NCI-H460 (cell line): Measurements from ENCODE around the gene CCND1. TPM values are rescaled to one million over a fixed set of nuclear protein-coding genes. Genes with fewer than 3 reads are reported as not detected.
"Not testable (repeated sequence)": the region's sequence is repeated elsewhere in the genome, so short reads cannot be mapped to it uniquely, and the experiment has no call there.

Experiments used
- DNase-seq: peaks from one replicate; pipeline ENCODE4 v3.0.0-alpha.2; 2016; ENCODE audit warnings: low read depth; ENCODE audit errors: extremely low read depth
- total RNA-seq: library from RNA; depleted of rRNA; stranded (reverse); fragments of >200 nt; shearing (Covaris generic); gene quantifications from 2 replicates; pipeline ENCODE4 v1.2.3, GENCODE V29; 2014

The CCND1 gene
- total RNA-seq, 1 experiment from 2014 or later: 63.6 TPM

DNA sequence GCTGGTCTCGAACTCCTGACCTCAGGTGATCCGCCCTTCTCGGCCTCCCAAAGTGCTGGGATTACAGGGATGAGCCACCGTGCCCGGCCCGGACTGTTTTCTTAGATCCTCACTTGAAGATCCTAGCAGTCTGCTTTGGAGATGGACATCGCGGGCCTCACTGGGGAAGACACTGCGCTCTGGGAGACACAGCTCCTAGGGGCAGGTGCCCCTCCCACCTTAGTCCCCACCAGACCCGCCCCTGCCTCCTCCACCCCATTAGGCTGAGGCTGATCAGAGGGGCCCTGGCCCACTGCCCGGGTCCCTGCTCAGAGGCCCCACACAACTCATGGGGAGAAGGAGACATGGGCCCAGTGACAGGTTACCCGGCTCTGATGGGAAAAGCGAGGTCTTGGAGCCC lies 45.5 kb downstream of the CCND1 start:
- no peak for DNase-seq

DNA sequence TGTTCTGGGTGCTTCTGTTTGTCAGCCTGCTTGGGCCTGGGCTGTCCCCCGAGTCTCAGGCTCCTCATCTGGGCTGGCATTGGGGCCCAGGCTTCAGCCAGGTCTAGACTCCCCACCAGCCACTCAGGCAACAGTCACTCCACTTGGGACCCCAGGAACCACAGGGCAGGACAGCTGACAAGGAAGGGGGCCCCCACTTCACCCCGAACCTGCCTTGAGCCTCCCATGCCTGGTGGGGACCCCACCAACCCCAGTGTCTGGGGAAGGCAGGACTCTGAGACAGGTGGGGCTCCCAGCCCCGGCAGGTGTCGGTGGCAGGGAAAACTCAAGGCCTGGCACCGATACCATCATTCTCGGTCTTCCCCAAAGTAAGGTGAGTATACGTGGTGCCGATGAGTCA lies 45.9 kb downstream of the CCND1 start:
- DNase-seq: no peak

DNA sequence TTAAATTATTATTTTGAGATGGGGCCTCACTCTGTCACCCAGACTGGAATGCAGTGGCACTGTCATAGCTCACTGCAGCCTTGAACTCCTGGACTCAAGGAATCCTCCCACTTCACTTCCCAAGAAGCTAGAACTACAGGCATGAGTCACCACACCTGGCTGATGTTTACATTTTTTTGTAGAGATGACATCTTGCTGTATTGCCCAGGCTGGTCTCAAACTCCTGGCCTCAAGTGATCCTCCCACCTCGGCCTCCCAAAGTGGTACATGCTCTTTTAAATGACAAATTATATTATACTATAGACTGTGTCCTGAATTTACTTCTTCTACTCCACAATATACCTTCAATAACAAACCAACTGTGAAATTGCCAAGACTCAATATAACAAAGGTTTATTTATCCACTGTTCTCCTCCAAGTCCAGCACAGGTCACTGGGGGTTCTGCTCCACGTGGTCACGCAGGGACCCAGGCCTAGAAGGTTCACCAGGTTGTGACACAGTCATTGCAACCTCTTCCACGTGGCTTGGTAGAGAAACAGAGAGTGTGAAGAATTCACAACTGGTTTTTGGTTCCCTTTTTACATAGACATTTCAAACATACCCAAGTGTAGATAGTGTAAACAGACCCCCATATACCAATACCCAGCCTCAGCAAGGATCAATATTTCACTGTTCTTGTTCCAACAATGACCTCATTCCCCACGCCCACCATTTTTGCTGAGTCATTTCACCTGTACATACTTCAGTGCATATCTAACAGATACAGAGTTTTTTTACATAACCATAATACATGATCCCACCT lies 47.2 kb downstream of the CCND1 start:
- DNase-seq: not testable (repeated sequence)

DNA sequence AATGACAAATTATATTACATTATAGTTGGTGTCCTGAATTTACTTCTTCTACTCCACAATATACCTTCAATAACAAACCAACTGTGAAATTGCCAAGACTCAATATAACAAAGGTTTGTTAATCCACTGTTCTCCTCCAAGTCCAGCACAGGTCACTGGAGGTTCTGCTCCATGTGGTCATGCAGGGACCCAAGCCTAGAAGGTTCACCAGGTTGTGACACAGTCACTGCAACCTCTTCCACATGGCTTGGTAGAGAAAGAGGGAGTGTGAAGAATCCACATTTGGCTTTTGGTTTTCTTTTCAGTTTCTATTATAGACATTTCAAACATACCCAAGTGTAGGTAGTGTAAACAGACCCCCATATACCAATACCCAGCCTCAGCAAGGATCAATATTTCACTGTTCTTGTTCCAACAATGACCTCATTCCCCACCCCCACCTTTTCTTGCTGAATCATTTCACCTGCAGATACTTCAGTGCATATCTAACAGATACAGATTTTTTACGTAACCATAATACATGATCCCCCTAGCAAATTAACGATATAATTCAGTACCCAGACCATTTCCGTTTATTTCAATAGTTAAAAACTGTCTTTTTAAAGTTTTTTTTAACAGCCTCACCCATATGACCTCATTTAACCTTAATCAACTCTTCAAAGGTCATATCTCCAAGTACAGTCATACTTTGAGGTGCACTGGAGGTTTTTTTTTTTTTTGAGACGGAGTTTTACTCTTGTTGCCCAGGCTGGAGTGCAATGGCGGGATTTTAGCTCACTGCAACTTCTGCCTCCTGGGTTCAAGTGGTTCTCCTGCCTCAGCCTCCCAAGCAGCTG lies 48.7 kb downstream of the CCND1 start:
- no peak for DNase-seq

DNA sequence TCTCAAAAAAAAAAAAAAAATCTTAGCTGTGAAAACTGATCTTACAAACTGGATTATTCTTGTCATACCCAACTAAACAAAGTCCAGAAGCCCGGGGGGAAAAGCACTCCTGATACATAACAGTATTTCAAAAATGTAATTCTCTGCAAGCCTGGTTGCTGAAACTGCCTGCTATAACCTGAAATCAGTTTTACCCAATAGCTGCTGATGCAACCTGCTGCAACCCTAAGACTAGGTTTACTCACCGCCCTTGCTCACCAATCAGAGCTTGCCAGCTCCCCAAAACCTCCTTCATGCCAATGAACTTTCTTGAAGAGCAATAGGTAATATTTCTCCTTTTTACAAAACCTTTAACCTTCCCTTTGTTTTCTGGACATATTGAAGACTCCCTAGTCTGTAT lies 50.5 kb downstream of the CCND1 start:
- DNase-seq: no peak

DNA sequence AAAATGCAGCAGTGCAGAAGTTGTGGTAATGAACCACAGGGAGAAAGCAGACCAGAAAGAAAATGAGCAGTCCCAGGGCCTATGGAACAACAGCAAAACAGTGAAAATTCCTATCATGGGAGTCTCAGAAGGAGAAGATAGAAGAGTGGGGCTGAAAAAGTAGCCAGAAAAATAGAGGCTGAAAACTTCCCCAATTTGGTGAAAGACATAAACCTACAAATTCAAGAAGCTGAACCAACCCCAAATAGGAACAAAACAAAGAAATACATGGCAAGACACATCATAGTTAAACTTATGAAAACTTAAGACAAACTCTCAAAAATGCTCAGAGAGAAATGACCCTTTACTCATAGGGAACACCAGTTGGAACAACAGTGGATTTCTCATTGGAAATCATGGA lies 51.5 kb downstream of the CCND1 start:
- no peak for DNase-seq

DNA sequence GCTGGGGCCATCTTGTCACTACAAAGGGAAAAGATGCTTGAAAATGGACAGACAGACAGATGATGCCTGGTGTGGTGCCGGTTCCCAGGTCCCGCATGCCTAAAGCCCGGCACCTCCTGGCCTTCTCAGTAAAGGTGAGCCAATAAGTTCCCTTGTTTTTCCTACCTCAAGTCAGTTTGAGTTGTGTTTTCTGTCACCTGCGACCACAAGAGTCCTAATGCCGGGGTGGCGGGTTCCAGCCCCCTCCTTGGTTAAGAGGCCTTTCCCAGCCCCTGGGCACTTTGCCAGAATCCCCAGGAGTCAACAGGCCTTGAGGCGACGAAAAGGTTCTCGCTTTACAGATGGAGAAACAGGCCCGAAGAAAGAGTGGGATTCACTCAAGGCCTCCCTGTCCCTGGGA lies 53.8 kb downstream of the CCND1 start:
- no peak for DNase-seq

DNA sequence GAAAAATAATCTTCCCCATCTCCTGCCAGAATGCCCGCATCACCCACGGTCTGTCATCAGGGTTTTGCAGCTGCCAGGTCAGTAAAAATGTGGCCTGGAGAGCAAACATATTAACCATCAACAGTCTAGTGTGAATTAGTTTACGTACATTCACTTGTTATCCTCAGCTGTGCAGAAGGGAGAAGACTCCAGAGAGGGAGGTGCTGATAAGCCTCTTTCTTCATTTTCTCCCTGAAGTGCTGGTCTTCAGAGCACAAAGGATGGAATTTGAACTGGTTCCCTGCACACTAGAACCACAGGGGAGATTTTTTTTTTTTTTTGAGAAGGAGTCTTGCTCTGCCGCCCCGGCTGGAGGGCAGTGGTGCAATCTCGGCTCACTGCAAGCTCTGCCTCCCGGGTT lies 54.6 kb downstream of the CCND1 start:
- no peak for DNase-seq

DNA sequence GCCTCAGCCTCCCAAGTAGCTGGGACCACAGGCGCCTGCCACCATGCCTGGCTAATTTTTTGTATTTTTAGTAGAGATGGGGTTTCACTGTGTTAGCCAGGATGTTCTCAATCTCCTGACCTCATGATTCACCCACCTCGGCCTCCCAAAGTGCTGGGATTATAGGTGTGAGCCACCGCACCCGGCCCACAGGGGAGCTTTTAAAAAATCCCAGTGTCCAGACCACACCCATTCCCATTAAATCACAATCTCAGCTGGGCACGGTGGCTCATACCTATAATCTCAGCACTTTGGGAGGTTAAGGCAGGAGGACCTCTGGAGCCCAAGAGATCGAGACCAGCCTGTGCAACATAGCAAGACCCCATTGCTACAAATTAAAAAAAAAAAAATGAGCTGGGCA lies 55.0 kb downstream of the CCND1 start:
- DNase-seq: not testable (repeated sequence)

DNA sequence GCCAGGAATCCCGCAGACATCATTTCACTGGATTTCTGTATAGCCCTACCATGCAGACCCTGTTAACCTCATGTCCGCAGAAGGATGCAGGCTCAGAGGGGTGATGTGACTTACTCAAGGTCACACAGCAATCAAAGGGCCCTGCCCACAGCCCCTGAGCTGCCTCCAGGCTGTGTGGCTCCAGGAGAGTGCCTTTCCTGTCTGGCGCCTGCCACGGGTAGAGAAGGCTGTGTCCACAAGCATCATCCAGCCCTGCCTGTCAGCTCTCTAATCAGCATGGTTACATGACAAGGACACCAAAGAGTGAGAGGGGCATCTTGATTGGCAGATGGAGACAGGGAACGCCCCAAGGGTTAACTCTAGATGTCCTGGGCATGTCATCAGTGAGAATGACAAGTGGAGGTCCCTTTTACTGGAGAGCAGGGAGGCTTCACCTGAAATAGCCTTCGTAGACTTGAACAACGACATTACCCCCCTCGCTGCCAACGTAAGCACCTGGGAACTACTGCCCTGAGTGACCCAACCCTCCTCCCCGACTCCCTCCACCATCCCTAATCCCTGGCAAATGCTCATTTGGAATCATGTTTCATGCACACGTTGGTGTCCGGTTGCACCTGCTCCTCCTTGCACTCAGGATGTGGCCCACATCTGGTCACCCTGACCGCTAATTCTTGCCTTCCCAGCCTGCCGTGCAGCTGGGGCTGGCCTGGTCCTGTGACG lies 56.0 kb downstream of the CCND1 start:
- DNase-seq: no peak

DNA sequence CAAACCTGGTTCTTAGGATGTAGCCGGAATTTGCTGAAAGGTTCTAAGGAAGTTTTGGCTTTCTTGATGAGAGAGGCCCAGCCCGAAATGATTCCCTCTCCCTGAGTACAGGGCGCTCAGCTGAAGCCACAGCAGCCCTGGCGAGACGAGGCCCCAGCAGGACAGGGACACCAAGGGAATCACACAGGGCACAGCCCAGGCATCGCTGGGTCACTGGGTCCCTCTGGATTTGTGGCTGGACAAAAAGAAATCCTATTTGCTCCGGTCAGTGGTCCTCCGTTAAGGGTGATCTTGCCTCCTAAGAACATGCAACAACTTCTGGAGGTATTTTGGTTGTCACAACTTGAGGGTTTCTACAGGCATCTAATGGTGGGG lies 56.5 kb downstream of the CCND1 start:
- no peak for DNase-seq

DNA sequence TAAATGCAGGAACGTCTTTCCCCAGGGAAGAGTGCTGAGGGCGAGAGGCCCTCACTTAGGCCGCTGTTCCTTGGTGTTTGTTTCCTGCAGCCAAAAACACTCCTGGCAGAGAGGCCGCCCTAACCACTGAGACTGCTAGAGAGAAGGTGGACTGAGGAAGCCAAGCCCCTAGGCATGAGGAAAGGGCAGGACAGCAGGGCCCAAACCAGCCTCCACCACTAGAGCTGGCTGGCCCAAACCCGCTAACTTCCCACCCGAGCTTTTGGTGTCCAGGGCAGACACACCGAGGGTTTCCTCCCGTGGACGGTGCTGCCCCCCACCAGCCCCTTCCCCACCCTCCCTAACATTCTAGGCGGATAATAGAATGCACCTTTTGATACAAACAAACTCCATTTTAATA lies 56.9 kb downstream of the CCND1 start:
- no peak for DNase-seq

DNA sequence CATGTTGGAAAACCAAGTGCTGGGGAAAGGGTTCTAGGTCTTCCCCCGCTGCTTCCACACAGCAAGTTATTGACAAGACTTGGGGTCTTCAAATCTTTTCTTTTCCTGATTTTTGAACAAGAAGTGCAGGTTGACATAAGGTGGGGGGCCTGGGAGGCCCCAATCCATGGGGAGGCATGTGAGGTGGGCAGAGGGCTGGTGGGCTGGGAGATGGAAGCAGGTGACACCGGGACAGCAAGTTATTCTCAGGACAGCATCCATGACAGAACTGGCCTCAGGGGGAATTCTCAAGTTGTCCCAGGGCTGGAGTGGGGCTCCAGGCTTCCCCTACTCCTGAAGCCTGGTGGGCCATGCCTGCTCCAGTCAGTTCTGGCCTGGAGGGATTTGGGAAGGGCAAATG lies 57.4 kb downstream of the CCND1 start:
- no peak for DNase-seq

DNA sequence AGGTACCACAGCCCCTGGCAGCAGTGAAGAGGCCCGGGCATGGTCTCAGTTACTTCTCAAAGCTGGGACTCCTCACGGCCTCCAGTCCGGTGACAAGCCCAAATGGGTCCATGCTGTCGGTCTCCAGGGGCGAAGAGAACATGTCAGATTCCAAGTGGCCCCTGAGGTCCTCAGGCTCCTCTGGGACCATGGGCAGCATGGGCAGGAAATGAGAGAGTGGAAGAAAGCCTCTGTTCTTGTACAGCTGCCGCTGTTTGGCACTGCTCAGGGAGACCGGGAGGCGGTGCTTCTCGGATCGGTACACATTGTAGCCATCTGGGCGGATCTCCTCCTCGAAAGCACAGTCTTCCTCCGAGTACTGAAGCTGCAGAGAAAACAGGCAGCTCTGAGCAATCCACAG lies 58.3 kb downstream of the CCND1 start:
- DNase-seq: no peak

DNA sequence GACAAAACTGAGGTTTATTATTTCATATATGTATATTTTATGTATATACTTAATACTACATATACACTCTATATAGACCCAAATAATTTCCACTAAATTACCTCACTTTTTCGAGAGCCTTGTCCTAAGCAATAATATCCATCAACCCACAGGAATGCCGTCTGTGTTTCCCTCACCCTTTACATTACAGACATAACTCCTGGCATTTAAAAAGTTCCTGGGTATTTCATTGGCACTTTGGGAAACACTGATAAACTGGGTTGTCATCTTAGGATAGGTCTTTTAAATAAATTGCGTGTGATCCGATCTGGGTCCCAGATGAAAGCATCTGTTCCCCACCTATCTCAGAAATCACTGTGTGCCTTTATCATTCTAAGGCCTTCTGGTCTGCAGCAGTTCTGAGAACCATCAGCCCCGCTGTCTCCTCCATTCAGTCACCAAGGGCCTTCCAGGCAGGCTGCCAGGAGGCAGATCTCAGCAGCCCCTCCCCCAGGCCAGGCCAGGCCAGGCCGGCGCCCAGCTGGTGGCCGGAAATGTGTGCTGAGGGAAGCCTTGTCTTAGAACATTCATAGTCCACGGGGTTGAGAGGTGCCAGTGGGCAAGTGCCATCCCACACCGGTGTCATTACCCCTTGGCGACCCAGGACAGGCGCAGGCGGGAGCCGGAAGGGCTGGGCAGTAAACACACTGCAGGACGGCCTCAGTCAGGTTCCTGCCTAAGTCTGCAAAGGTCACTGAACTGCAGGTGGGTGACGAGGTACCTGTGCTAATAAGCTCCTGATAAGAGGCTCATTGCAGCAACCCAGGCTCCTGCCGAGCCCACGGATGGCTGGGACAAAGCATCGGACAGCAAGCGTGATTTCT lies 59.6 kb downstream of the CCND1 start:
- no peak for DNase-seq

DNA sequence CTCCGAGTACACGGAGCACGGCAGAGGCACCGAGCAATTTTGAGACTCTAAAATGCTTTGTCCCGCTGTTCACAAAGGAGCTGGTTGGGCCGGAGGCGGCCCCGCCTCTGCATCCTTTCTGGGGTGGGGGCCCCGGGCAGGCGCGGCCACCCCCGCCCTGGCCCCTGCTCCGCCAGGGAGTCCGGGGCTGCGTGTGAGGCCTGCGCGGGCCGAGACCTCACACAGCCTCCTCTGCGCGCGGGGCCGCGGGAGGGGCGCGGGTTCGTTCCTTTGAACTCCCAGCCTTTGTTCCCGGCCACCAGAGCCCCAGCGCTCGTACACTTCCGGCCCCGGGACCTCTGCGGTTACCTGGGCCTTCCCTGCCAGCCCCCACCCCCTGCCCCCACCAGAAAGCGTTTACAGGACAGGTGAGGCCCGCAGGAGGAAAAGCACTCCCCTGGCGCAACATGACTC lies 61.3 kb downstream of the CCND1 start:
- DNase-seq: no peak

DNA sequence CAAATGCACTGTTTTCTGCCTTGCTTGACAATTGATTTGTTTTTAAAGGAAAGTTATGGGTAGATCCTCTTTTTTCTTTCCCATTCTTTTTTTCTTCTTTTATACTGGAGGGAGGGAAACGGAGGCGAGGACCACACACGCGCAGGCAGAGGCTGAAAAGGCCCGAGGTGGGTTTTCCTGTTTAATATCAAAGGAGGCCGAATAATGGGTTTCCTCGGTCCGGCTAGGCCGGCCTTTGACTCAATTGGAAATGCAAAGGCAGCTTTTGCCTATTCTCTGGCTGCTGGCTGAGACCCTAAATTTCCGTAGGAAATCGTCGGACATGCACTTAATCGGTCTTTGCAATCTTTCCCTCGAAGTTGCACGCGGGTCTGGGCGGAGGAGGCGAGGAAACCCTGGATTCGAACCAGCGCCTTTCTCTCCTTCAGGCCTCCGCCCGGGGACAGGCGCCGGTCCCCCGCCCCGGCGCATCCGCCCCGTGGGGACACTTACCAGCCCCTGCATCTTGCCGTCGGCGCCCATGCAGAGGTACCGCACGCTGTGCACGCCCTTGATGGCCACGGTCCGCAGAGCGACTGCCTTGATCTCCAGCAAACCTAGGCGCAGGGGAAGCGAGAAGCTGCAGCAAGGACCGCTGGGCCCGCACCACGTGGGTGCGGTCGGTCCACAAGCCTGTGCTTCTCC lies 62.0 kb downstream of the CCND1 start:
- DNase-seq: no peak

DNA sequence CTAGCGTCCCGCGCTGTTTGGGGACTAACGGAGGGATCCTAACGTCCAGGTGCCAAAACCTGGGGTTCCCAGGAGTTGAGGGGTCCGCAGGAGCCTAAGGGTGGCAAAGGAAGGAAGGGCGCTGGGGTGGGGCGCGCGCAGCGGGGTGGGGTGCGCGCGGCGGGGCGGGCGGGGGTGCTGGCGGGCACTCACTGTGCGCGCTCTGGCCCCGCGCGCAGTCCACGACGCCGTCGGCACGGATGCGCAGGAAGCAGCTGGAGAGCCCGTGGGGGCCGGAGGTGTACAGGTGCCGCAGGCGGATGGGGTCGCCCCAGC lies 62.5 kb downstream of the CCND1 start:
- no peak for DNase-seq
